ENCODE data around the gene NXPH4.

DNA sequence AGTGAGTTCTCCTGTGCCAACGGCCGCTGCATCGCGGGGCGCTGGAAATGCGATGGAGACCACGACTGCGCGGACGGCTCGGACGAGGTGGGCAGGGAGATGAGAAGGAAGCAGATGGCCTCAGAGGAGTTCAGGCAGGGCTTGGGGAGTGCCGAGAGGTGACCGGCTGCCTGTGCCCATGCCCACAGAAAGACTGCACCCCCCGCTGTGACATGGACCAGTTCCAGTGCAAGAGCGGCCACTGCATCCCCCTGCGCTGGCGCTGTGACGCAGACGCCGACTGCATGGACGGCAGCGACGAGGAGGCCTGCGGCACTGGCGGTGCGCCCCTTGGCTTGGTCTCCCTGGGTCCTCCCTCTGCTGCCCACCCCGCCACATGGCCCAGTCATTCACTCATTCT, 13.4 kb upstream of the NXPH4 start:
- TF ChIP-seq, protein P1, sequence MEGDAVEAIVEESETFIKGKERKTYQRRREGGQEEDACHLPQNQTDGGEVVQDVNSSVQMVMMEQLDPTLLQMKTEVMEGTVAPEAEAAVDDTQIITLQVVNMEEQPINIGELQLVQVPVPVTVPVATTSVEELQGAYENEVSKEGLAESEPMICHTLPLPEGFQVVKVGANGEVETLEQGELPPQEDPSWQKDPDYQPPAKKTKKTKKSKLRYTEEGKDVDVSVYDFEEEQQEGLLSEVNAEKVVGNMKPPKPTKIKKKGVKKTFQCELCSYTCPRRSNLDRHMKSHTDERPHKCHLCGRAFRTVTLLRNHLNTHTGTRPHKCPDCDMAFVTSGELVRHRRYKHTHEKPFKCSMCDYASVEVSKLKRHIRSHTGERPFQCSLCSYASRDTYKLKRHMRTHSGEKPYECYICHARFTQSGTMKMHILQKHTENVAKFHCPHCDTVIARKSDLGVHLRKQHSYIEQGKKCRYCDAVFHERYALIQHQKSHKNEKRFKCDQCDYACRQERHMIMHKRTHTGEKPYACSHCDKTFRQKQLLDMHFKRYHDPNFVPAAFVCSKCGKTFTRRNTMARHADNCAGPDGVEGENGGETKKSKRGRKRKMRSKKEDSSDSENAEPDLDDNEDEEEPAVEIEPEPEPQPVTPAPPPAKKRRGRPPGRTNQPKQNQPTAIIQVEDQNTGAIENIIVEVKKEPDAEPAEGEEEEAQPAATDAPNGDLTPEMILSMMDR (IDR thresholded peaks at IDR 0.05), result no peak
- TF ChIP-seq POLR2A (IDR thresholded peaks at IDR 0.05), result no peak

All from adrenal gland (tissue), 5 donors.